K562 (cell line): ENCODE data around the gene TMEM209. TPM values are rescaled to one million over a fixed set of nuclear protein-coding genes. Genes with fewer than 3 reads are reported as not detected.

Experiments used
- BRF1 ChIP-seq: IDR thresholded peaks from 3 replicates; pipeline ENCODE4 v1.6.1; 2011; ENCODE audit warnings: borderline replicate concordance, mild to moderate bottlenecking; ENCODE audit not compliant: insufficient read length; ENCODE audit errors: extremely low read depth
- CSDE1 ChIP-seq, 2 experiments: fragments of 450-650 bp; IDR thresholded peaks; 2 replicates each; pipeline ENCODE4 v1.6.1; 2016; ENCODE audit warnings: mild to moderate bottlenecking in 1 of 2
- CXXC5 ChIP-seq: fragments of 250-450 bp; sonication (Bioruptor Pico); IDR thresholded peaks from 2 replicates; pipeline ENCODE4 v1.8.0; 2022; ENCODE audit warnings: inconsistent platforms, mild to moderate bottlenecking, moderate library complexity
- GABPB2 ChIP-seq: fragments of 250-450 bp; sonication (Bioruptor Pico); conservative IDR thresholded peaks from 2 replicates; pipeline ENCODE4 v1.5.1; 2021; ENCODE audit warnings: mild to moderate bottlenecking
- MXI1 ChIP-seq: IDR thresholded peaks from 2 replicates; pipeline ENCODE4 v1.6.1; 2011; ENCODE audit warnings: low read depth, mild to moderate bottlenecking, improper control_type of control experiment, low read length
- NCOA2 ChIP-seq, 2 experiments: fragments of 450-650 bp; IDR thresholded peaks; 2 replicates each; pipeline ENCODE4 v1.6.1; 2018; ENCODE audit warnings: mild to moderate bottlenecking in 2 of 2, moderate library complexity in 1 of 2; ENCODE audit not compliant: partially characterized antibody in 2 of 2
- PHTF2 ChIP-seq: fragments of 250-450 bp; sonication (Bioruptor Pico); IDR thresholded peaks from 2 replicates; pipeline ENCODE4 v1.5.0; 2021; ENCODE audit warnings: mild to moderate bottlenecking
- RBM25 ChIP-seq: fragments of 200-400 bp; formaldehyde crosslinking; IDR thresholded peaks from 2 replicates; pipeline ENCODE4 v1.6.1; 2018; ENCODE audit warnings: low read length, low read depth, moderate library complexity; ENCODE audit not compliant: severe bottlenecking
- SPI1 ChIP-seq: IDR thresholded peaks from 2 replicates; pipeline ENCODE4 v1.6.1; 2011; ENCODE audit warnings: low read depth, low read length, control low read depth, borderline replicate concordance
- TAF7 ChIP-seq: fragments of 450-650 bp; IDR thresholded peaks from 2 replicates; pipeline ENCODE4 v1.6.1; 2016; ENCODE audit warnings: missing genetic modification characterization, missing compliant biosample characterization
- TCFL5 ChIP-seq: fragments of 250-450 bp; sonication (Bioruptor Pico); conservative IDR thresholded peaks from 2 replicates; pipeline ENCODE4 v1.6.1; 2021; ENCODE audit warnings: mild to moderate bottlenecking, moderate library complexity, matching md5 sums
- XRCC4 ChIP-seq: IDR thresholded peaks from one replicate; pipeline ENCODE4 v1.6.1; 2011; ENCODE audit not compliant: insufficient read depth, insufficient read length; ENCODE audit errors: extremely low read depth
- ZNF561 ChIP-seq: fragments of 450-650 bp; formaldehyde crosslinking; conservative IDR thresholded peaks from 2 replicates; pipeline ENCODE4 v1.4.0; 2020; ENCODE audit warnings: mild to moderate bottlenecking, moderate library complexity
- polyA plus RNA-seq, 8 experiments: library from polyadenylated mRNA; depleted of rRNA in 4 of 8; stranded (reverse) in 5 of 8; unstranded in 3 of 8; fragments of >200 nt; fragmentation: Nextera tagmentation in 2 of 8; fragmentation: Illumina TruSeq in 1 of 8; extraction: Ambion mirVana in 2 of 8; extraction: Trizol in 1 of 8; gene quantifications; 2 replicates each; pipeline versions ENCODE4 v1.2.1 to v1.2.3, GENCODE V29; 2011 to 2014; ENCODE audit warnings: inconsistent platforms in 1 of 8, missing spikeins in 1 of 8
- total RNA-seq, 7 experiments: library from RNA; depleted of rRNA in 6 of 7; stranded (reverse); fragments of >200 nt in 6 of 7; fragmentation: Illumina TruSeq in 2 of 7; extraction: Trizol in 2 of 7; gene quantifications; 2 replicates each; pipeline versions ENCODE4 v1.2.1 to v1.2.3, GENCODE V29; 2011 to 2021; ENCODE audit warnings: low replicate concordance in 1 of 7
- TF ChIP-seq, protein P1 (sequence below), 2 experiments: fragments of 450-650 bp in 1 of 2; sonication (generic) in 1 of 2; formaldehyde crosslinking in 1 of 2; IDR thresholded peaks; 2 replicates each; pipeline versions ENCODE4 v1.7.1 to v1.9.0; 2016 to 2022; ENCODE audit warnings: inconsistent platforms in 1 of 2, mild to moderate bottlenecking in 1 of 2, missing genetic modification reagents in 1 of 2
- TF ChIP-seq, protein P2 (sequence below): fragments of 250-450 bp; sonication (Bioruptor Pico); IDR thresholded peaks from 2 replicates; pipeline ENCODE4 v1.4.0; 2020; ENCODE audit warnings: mild to moderate bottlenecking, moderate library complexity
- TF ChIP-seq, protein P3 (sequence below), 2 experiments: fragments of 450-650 bp; conservative IDR thresholded peaks; 2 replicates each; pipeline ENCODE4 v1.6.1; 2017; ENCODE audit warnings: mild to moderate bottlenecking in 2 of 2, moderate library complexity in 2 of 2

Gene TMEM209
- total and polyA plus RNA-seq, 9 of the 15 experiments (the other 6 are each of a cell fraction or from before 2014, with no cell fraction given) = 36.8 to 116 (median 76.6) TPM

DNA sequence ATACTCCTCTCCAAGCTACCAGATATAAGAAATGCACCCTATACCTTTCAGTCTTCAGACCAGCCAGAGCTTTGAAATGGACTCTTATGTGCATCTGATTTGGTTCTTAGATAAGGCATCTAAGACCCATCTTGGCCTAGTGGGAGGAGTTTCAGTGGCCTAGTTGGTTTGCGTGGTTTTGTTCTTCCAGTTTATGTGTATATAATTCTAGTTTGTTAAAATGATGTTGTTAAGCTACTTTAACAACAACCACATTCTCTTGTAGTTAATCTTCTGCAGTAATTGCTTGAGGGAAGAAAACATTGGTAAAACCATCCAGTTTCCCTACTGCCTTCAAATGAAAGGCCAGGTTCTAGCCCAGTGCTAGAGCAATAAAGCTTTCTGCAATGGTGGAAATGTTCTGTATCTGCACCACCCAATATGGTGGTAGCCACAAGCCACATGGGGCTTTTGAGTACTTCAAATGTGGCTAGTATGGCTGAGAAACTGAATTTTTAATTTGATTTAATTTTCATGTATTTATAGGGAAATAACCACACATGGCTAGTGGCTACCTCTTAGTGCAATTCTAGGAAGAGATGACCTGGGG, 68.5 kb downstream of the TMEM209 start (continued):
- TF ChIP-seq, protein P1, sequence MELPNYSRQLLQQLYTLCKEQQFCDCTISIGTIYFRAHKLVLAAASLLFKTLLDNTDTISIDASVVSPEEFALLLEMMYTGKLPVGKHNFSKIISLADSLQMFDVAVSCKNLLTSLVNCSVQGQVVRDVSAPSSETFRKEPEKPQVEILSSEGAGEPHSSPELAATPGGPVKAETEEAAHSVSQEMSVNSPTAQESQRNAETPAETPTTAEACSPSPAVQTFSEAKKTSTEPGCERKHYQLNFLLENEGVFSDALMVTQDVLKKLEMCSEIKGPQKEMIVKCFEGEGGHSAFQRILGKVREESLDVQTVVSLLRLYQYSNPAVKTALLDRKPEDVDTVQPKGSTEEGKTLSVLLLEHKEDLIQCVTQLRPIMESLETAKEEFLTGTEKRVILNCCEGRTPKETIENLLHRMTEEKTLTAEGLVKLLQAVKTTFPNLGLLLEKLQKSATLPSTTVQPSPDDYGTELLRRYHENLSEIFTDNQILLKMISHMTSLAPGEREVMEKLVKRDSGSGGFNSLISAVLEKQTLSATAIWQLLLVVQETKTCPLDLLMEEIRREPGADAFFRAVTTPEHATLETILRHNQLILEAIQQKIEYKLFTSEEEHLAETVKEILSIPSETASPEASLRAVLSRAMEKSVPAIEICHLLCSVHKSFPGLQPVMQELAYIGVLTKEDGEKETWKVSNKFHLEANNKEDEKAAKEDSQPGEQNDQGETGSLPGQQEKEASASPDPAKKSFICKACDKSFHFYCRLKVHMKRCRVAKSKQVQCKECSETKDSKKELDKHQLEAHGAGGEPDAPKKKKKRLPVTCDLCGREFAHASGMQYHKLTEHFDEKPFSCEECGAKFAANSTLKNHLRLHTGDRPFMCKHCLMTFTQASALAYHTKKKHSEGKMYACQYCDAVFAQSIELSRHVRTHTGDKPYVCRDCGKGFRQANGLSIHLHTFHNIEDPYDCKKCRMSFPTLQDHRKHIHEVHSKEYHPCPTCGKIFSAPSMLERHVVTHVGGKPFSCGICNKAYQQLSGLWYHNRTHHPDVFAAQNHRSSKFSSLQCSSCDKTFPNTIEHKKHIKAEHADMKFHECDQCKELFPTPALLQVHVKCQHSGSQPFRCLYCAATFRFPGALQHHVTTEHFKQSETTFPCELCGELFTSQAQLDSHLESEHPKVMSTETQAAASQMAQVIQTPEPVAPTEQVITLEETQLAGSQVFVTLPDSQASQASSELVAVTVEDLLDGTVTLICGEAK (IDR thresholded peaks at IDR 0.05) = 0 out of 2 replicates have a peak, but pooled peaks have one; percentile 10
- TF ChIP-seq, protein P1 (CRISPR knock-in tag; IDR thresholded peaks at IDR 0.05) = no peak
- TF ChIP-seq GABPB2 (CRISPR knock-in tag) (no peak), TCFL5 (no peak), XRCC4 (no peak), CXXC5 (CRISPR knock-in tag) (0 out of 2 replicates have a peak, but pooled peaks have one; percentile 39), CSDE1 (IDR thresholded peaks at IDR 0.05) (no peak), TAF7 (tag) (no peak), RBM25 (no peak), BRF1 (no peak), MXI1 (no peak), NCOA2 (IDR thresholded peaks at IDR 0.05; ENCODE audit: partially characterized antibody in 2 of 2) (no peak), ZNF561 (no peak), PHTF2 (CRISPR knock-in tag) (no peak; the same call in 1 of the 2 replicates), SPI1 (no peak)
- TF ChIP-seq, protein P2, sequence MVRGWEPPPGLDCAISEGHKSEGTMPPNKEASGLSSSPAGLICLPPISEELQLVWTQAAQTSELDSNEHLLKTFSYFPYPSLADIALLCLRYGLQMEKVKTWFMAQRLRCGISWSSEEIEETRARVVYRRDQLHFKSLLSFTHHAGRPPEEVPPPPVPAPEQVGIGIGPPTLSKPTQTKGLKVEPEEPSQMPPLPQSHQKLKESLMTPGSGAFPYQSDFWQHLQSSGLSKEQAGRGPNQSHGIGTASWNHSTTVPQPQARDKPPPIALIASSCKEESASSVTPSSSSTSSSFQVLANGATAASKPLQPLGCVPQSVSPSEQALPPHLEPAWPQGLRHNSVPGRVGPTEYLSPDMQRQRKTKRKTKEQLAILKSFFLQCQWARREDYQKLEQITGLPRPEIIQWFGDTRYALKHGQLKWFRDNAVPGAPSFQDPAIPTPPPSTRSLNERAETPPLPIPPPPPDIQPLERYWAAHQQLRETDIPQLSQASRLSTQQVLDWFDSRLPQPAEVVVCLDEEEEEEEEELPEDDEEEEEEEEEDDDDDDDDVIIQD (CRISPR knock-in tag) = no peak
- TF ChIP-seq, protein P3, sequence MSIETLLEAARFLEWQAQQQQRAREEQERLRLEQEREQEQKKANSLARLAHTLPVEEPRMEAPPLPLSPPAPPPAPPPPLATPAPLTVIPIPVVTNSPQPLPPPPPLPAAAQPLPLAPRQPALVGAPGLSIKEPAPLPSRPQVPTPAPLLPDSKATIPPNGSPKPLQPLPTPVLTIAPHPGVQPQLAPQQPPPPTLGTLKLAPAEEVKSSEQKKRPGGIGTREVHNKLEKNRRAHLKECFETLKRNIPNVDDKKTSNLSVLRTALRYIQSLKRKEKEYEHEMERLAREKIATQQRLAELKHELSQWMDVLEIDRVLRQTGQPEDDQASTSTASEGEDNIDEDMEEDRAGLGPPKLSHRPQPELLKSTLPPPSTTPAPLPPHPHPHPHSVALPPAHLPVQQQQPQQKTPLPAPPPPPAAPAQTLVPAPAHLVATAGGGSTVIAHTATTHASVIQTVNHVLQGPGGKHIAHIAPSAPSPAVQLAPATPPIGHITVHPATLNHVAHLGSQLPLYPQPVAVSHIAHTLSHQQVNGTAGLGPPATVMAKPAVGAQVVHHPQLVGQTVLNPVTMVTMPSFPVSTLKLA (conservative IDR thresholded peaks at IDR 0.05) = no peak
